ENCODE data around the gene PRRC2A. TPM values are rescaled to one million over a fixed set of nuclear protein-coding genes. Genes with fewer than 3 reads are reported as not detected.
A peak's percentile ranks its signal among the peaks of the same experiment; 100 is the strongest.

Gene PRRC2A
- total RNA-seq, 3 donors from 2014 or later, result 109 to 151 (median 120) TPM

GRCh38 chr6:31617010-31617409, 3.5 kb upstream of the PRRC2A start:
- Histone ChIP-seq H3K9me3 (no peaks in the 10 kb centered on the region), H3K4me3 (no peak overlapping the region), H3K4me1 (ENCODE audit: low read depth) (peaks cover 6% of the 10 kb centered on the region), H3K36me3 (ENCODE audit: low read depth) (no peaks in the 10 kb centered on the region)
- no peak for TF ChIP-seq CTCF (IDR thresholded peaks at IDR 0.05)
- ATAC-seq (no peak), DNase-seq (no peak)
- intact Hi-C loops (cut with DNase I, micrococcal nuclease), result no loop called here

DNA sequence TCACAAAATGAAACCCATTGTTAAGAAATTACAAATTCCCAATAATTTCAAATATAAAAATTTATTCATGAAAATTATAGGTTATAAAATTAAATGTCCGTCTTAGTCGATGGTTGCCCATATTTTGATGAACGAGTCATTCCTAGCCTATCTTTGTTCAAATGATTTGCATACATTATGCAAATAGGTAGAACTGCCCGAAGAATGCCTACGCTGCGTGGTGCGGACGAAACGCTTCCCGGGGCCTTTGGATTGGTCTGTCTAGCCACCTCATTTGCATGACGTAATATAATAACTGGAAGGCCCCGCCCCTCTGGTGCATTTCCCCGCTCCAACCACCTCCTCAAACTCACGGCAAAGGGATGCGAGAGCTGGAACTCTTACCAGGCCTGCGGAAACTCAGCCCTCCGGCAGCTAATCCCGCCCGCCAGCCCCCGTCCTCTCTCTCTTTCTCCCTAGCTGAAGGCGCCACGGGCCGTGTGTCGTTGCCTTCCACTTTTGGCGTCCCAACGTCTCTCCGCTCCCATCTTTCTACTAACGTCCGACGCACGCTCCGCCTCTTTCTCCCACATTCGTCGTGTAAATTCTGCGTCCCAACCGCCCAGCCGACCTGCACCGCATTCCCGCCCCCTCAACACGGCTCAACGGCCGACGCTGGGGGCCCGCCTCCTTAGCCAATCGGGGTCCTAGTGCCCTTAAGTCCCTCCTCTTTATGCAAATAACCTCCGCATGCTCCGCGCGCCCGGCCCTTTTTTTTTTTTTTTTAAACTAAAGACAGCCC, 520 bp upstream of the PRRC2A start:
- Histone ChIP-seq H3K4me3 (peak overlapping the region; percentile 68), H3K36me3 (ENCODE audit: low read depth) (peaks cover 7% of the 10 kb centered on the region), H3K9me3 (no peaks in the 10 kb centered on the region), H3K4me1 (ENCODE audit: low read depth) (peaks cover 9% of the 10 kb centered on the region)
- DNase-seq (peak; percentile 97 to 99 (median 97)), ATAC-seq (peak; percentile 92)
- TF ChIP-seq CTCF (IDR thresholded peaks at IDR 0.05), result no peak
- intact Hi-C loops (cut with DNase I, micrococcal nuclease), result no loop called here

GRCh38 chr6:31621320-31621939, 915 bp downstream of the PRRC2A start:
- Histone ChIP-seq H3K9me3 (no peaks in the 10 kb centered on the region), H3K36me3 (ENCODE audit: low read depth) (peaks cover 20% of the 10 kb centered on the region), H3K4me3 (peak overlapping the region; percentile 68), H3K4me1 (ENCODE audit: low read depth) (peaks cover 9% of the 10 kb centered on the region)
- intact Hi-C loops (cut with DNase I, micrococcal nuclease), result no loop called here
- ATAC-seq (no peak), DNase-seq (no peak)
- TF ChIP-seq CTCF (IDR thresholded peaks at IDR 0.05), result no peak

- ATAC-seq (no peak), DNase-seq (peak in 1 of 3 donors; percentile 51)
- Histone ChIP-seq H3K4me1 (ENCODE audit: low read depth) (peaks cover 9% of the 10 kb centered on the region), H3K9me3 (no peaks in the 10 kb centered on the region), H3K4me3 (no peak overlapping the region), H3K36me3 (ENCODE audit: low read depth) (peaks cover 26% of the 10 kb centered on the region)
- intact Hi-C loops (cut with DNase I, micrococcal nuclease), result no loop called here
- TF ChIP-seq CTCF (IDR thresholded peaks at IDR 0.05), result no peak
Observed at GRCh38 chr6:31621991-31622390, 1.5 kb downstream of the PRRC2A start.

DNA sequence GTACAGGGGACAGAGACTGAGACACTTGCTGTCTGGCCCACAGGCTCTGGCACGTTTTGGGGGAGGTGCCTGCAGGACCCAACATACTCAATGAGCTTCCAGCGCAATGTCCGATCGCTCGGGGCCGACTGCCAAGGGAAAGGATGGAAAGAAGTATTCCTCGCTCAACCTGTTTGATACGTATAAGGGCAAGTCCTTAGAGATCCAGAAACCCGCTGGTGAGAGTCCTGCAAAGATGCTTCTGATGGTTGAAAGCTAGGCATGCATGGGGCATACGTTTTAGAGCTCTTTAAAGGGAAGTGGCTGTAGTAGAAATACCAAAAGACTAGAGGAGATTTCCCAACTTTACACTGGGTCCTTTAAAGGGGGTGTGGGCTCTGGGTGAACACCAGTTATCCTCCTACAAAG, 2.2 kb downstream of the PRRC2A start:
- intact Hi-C loops (cut with DNase I, micrococcal nuclease), result no loop called here
- peak in 1 of 3 donors; percentile 34 for DNase-seq

More for the DNA sequence above, 2.2 kb downstream of the PRRC2A start:
- ATAC-seq, result no peak
- TF ChIP-seq CTCF (IDR thresholded peaks at IDR 0.05), result no peak
- Histone ChIP-seq H3K4me1 (ENCODE audit: low read depth) (peaks cover 9% of the 10 kb centered on the region), H3K36me3 (ENCODE audit: low read depth) (peaks cover 31% of the 10 kb centered on the region), H3K4me3 (no peak overlapping the region), H3K9me3 (no peaks in the 10 kb centered on the region)
